Measurements from ENCODE around the gene F2RL1.

Gene F2RL1

GRCh38 chr5:76800579-76800978 is 18.3 kb upstream of the F2RL1 start:
- H3K79me2 ChIP-seq = no peaks in the 10 kb centered on the region
- H3K27me3 ChIP-seq (ENCODE audit: control insufficient read depth, insufficient read depth, low read length) = no peaks in the 10 kb centered on the region
- no peaks in the 10 kb centered on the region for H3K9me3 ChIP-seq (ENCODE audit: control insufficient read depth, low read length)
- no peak overlapping the region for H3K4me2 ChIP-seq (ENCODE audit: low read length)
- H3K36me3 ChIP-seq (ENCODE audit: control insufficient read depth, insufficient read depth, low read length) = no peaks in the 10 kb centered on the region
- no peak overlapping the region for H3K4me3 ChIP-seq (ENCODE audit: low read depth, low read length)
- TF ChIP-seq CTCF (IDR thresholded peaks at IDR 0.05) = no peak
- H2AFZ ChIP-seq = no peak overlapping the region
- no peaks in the 10 kb centered on the region for H3K4me1 ChIP-seq
- H3K9ac ChIP-seq = no peak overlapping the region
- no peak overlapping the region for H3K27ac ChIP-seq

GRCh38 chr5:76801159-76801802 is 17.5 kb upstream of the F2RL1 start:
- no peaks in the 10 kb centered on the region for H3K36me3 ChIP-seq (ENCODE audit: control insufficient read depth, insufficient read depth, low read length)
- H3K27me3 ChIP-seq (ENCODE audit: control insufficient read depth, insufficient read depth, low read length) = no peaks in the 10 kb centered on the region
- no peak overlapping the region for H3K4me2 ChIP-seq (ENCODE audit: low read length)
- no peaks in the 10 kb centered on the region for H3K4me1 ChIP-seq
- H3K27ac ChIP-seq = no peak overlapping the region
- H3K79me2 ChIP-seq = no peaks in the 10 kb centered on the region
- no peak overlapping the region for H3K9ac ChIP-seq
- H2AFZ ChIP-seq = no peak overlapping the region
- no peak overlapping the region for H3K4me3 ChIP-seq (ENCODE audit: low read depth, low read length)
- TF ChIP-seq CTCF (IDR thresholded peaks at IDR 0.05) = no peak
- H3K9me3 ChIP-seq (ENCODE audit: control insufficient read depth, low read length) = no peaks in the 10 kb centered on the region

GRCh38 chr5:76801803-76802195 is 17.0 kb upstream of the F2RL1 start:
- Histone ChIP-seq H3K9ac (no peak overlapping the region), H3K4me3 (ENCODE audit: low read depth, low read length) (no peak overlapping the region), H3K4me1 (no peaks in the 10 kb centered on the region), H3K27me3 (ENCODE audit: control insufficient read depth, insufficient read depth, low read length) (no peaks in the 10 kb centered on the region), H3K79me2 (no peaks in the 10 kb centered on the region), H2AFZ (no peak overlapping the region), H3K9me3 (ENCODE audit: control insufficient read depth, low read length) (no peaks in the 10 kb centered on the region), H3K27ac (no peak overlapping the region), H3K4me2 (ENCODE audit: low read length) (no peak overlapping the region), H3K36me3 (ENCODE audit: control insufficient read depth, insufficient read depth, low read length) (no peaks in the 10 kb centered on the region)
- TF ChIP-seq CTCF (IDR thresholded peaks at IDR 0.05) = no peak

GRCh38 chr5:76804266-76804665 is 14.6 kb upstream of the F2RL1 start:
- no peaks in the 10 kb centered on the region for H3K4me1 ChIP-seq
- H3K9ac ChIP-seq = no peak overlapping the region
- no peak overlapping the region for H3K4me3 ChIP-seq (ENCODE audit: low read depth, low read length)
- H2AFZ ChIP-seq = no peak overlapping the region
- no peak overlapping the region for H3K27ac ChIP-seq
- H3K79me2 ChIP-seq = no peaks in the 10 kb centered on the region
- H3K4me2 ChIP-seq (ENCODE audit: low read length) = no peak overlapping the region
- H3K9me3 ChIP-seq (ENCODE audit: control insufficient read depth, low read length) = no peaks in the 10 kb centered on the region
- H3K27me3 ChIP-seq (ENCODE audit: control insufficient read depth, insufficient read depth, low read length) = no peaks in the 10 kb centered on the region
- no peaks in the 10 kb centered on the region for H3K36me3 ChIP-seq (ENCODE audit: control insufficient read depth, insufficient read depth, low read length)
- no peak for TF ChIP-seq CTCF (IDR thresholded peaks at IDR 0.05)

- H3K79me2 ChIP-seq = no peaks in the 10 kb centered on the region
- H3K4me1 ChIP-seq = no peaks in the 10 kb centered on the region
- H3K4me3 ChIP-seq (ENCODE audit: low read depth, low read length) = no peak overlapping the region
- H3K36me3 ChIP-seq (ENCODE audit: control insufficient read depth, insufficient read depth, low read length) = no peaks in the 10 kb centered on the region
- H3K27ac ChIP-seq = no peak overlapping the region
- H3K9ac ChIP-seq = no peak overlapping the region
- no peaks in the 10 kb centered on the region for H3K9me3 ChIP-seq (ENCODE audit: control insufficient read depth, low read length)
- no peak overlapping the region for H3K4me2 ChIP-seq (ENCODE audit: low read length)
- TF ChIP-seq CTCF (IDR thresholded peaks at IDR 0.05) = no peak
- H2AFZ ChIP-seq = peak overlapping the region; percentile 8
- no peaks in the 10 kb centered on the region for H3K27me3 ChIP-seq (ENCODE audit: control insufficient read depth, insufficient read depth, low read length)
These were observed 12.9 kb upstream of the F2RL1 start for GRCh38 chr5:76805821-76806505.

Data from parathyroid adenoma (tissue), 2 donors.